Stimulated activated CD8-positive, alpha-beta memory T cell treated with anti-CD3 and anti-CD28 coated beads, Interleukin-12 subunit alpha, Interleukin-12 subunit beta, amount 100 ng/mL, for 24 hours (primary cell): ENCODE measurements around the gene PPWD1.

Source experiments
- DNase-seq: peaks from one replicate; pipeline ENCODE4 v3.0.0-alpha.2; 2020; ENCODE audit errors: extremely low read depth

The PPWD1 gene

GRCh38 chr5:65623482-65623881 lies 60.4 kb downstream of the PPWD1 start:
- no peak for DNase-seq

DNA sequence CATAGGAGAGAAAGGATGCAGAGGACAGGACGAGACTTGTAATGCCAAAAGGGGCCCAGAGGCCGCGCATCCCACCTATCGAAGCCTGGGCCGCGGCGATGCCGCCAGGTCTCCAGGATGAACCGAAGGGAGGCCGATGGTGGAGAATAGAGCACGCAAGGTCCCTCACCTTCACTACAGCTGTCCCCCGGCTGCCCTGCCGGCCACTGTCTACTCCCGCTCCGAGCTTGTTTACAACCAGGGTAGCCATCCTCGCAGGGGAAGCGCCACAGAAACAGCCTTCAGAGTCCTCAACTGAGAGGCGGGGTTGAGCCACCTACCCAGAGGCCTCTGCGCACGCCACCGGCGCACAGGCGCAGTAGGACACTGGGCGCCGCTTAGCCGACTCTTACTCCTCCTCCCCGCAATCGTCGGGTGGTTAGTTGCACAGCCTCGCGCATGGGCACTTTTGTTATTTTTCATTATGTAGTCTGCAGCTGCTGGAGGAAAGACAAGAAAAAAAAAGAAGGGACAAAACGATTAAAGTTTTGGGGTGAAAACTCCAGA lies 61.0 kb downstream of the PPWD1 start, which contains the start of gene TRIM23:
Gene TRIM23, minus strand, starts transcription at position 309 of the 546 bp plus-strand sequence. Its CDS starts 59 bp downstream, at position 250.
- peak; percentile 76 for DNase-seq

DNA sequence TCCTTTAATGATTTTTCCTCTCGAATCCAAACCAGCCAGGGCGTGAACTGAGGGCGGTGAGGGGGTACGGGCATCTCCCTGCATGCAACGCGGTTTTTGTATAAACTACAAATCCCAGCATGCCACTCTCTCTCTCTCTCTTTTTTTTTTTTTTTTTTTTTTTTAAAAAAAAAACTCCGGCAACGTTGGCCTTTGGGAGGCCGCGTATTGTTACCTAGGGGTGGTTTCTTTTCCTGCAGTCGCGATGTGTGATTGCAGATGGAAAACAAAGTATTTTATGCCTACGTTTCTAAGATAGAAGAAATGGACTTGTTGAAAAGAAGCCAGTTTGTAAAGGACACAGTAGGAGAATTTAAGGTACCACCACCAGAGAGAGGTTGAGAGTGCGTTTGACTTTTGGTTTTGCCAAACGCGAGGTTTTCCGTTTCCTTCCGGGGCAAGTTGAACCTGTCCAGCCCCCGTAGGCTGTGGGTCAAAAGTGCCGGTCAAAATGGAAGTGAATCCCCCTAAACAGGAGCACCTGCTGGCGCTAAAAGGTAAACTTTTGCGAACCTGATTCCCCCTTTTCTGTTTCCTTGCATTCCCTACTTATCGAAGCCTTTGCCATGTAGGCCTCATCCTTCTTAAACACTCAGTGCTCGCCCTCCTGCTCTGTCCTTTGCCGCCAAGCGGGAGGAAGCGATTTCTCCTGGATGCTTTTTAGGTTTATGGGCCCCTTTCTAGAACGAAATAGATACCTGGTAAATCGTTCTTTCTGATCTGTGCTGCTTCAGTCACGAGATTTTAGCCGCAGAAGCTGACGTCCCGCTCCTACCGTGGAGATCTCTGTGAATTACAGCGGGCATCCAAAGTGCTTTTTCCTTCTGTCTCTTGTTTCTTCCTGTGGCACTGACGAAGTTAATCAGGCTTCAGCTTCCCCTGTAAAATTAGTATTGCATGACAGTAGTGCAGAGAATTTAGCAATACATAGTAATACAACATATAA lies 61.8 kb downstream of the PPWD1 start, which contains the start of the genes SHLD3 and TRAPPC13:
Gene SHLD3, plus strand, starts transcription at position 457 of the 985 bp plus-strand sequence. CDS start 4,561 bp downstream, outside the sequence.
Gene TRAPPC13, plus strand, starts transcription at position 457 of the 985 bp plus-strand sequence. Its CDS starts 34 bp downstream, at position 491.
- peak; percentile 56 for DNase-seq

DNA sequence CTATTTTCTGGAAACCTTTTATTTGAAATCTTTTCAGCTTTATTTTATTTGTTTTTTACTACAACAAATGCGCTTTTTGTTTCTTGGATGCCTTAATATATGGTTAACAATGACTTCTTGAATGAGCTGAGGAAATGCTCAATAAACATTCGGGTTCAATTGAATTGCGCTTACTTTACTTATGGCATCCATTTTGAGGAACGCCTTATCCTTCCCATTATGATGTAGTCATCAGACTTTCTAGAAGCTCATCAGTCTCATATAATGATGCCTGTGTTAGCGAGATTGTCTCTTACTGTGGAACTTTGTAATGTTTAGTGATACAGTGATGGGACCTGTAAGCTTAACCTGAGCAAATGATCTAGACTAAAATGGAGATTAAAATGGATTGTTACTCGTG lies 62.6 kb downstream of the PPWD1 start:
- no peak for DNase-seq

GRCh38 chr5:65630981-65631380 lies 67.9 kb downstream of the PPWD1 start:
- DNase-seq, result no peak
